ENCODE results near the gene TBC1D3I. TPM values are rescaled to one million over a fixed set of nuclear protein-coding genes. Genes with fewer than 3 reads are reported as not detected.
"Not testable (repeated sequence)": the region's sequence is repeated elsewhere in the genome, so short reads cannot be mapped to it uniquely, and the experiment has no call there.

Gene TBC1D3I
- total RNA-seq, 1 donor from 2014 or later = 0.38 TPM

GRCh38 chr17:36209575-36209974 is 54.8 kb downstream of the TBC1D3I start:
- DNase-seq (ENCODE audit: low spot score) = no peak
- intact Hi-C loops (cut with DNase I) = no loop called here

DNA sequence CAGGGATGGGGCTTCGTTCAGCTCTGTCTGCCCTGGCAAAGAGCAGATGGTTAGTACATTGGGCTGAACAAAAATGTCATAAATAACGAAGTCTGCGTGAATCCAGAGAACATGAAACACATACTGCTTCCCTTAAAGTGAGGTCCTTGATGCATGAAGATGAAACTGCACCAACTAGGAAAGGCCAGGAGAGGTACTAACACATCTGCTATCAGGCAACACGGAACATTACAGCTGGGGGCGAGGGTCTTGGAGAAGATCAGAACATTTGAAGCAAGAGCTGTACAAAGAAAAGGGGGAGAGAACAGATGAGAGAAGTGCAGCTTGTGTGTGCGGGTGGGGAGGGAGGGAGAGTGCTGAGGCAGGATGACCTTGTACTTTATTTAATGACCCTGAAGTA is 57.0 kb downstream of the TBC1D3I start:
- DNase-seq (ENCODE audit: low spot score); intact Hi-C loops (cut with DNase I): not testable (repeated sequence)

GRCh38 chr17:36206486-36206821 is 57.9 kb downstream of the TBC1D3I start:
- DNase-seq (ENCODE audit: low spot score); intact Hi-C loops (cut with DNase I): not testable (repeated sequence)

- DNase-seq (ENCODE audit: low spot score) = no peak
- intact Hi-C loops (cut with DNase I) = no loop called here
These were observed 58.5 kb downstream of the TBC1D3I start for GRCh38 chr17:36205637-36206485.

- intact Hi-C loops (cut with DNase I) = no loop called here
- DNase-seq (ENCODE audit: low spot score) = no peak
These were observed 59.5 kb downstream of the TBC1D3I start for GRCh38 chr17:36204724-36205500.

Other genes with a start within 250 kb of the TBC1D3I start
- not detected for gene CCL23, start 246.6 kb downstream of the TBC1D3I start, total RNA-seq
- 2.3 TPM for gene CCL18, start 200.3 kb downstream of the TBC1D3I start, total RNA-seq
- 0.86 TPM for gene CCL3, start 174.4 kb downstream of the TBC1D3I start, total RNA-seq
- 0.81 TPM for gene CCL4, start 160.7 kb downstream of the TBC1D3I start, total RNA-seq
- 3.3 TPM for gene TBC1D3B, start 87.9 kb downstream of the TBC1D3I start, total RNA-seq
- not detected for gene CCL3L1, start 67.8 kb downstream of the TBC1D3I start, total RNA-seq
- gene CCL4L2, start 53.5 kb downstream of the TBC1D3I start, total RNA-seq = not detected
- not detected for gene TBC1D3G, start 59.3 kb upstream of the TBC1D3I start, total RNA-seq
- not detected for gene TBC1D3H, start 123.9 kb upstream of the TBC1D3I start, total RNA-seq
- gene ZNHIT3, start 222.1 kb upstream of the TBC1D3I start, total RNA-seq = 20.8 TPM

Data from cardiac septum (tissue), 1 donor.